Stimulated activated naive CD4-positive, alpha-beta T cell treated with Interleukin-2 at 50 U/mL for 16 hours (primary cell): ENCODE results near the gene PCP4L1.

ENCODE experiments used
- DNase-seq: peaks from one replicate; lab custom pipeline; 2025; lab: John Stamatoyannopoulos, UW

PCP4L1 gene

GRCh38 chr1:161267321-161267720, 8.8 kb downstream of the PCP4L1 start:
- no peak for DNase-seq

- no peak for DNase-seq
These were observed 14.9 kb downstream of the PCP4L1 start for GRCh38 chr1:161273402-161273801.

GRCh38 chr1:161274874-161275273, 16.3 kb downstream of the PCP4L1 start:
- no peak for DNase-seq

GRCh38 chr1:161282991-161283390, 24.4 kb downstream of the PCP4L1 start:
- no peak for DNase-seq

GRCh38 chr1:161285113-161285512, 26.6 kb downstream of the PCP4L1 start:
- DNase-seq = no peak

- DNase-seq = no peak
These were observed 27.0 kb downstream of the PCP4L1 start for GRCh38 chr1:161285521-161285920.

- DNase-seq = no peak
These were observed 29.0 kb downstream of the PCP4L1 start for GRCh38 chr1:161287482-161288054.

GRCh38 chr1:161290779-161291178, 32.2 kb downstream of the PCP4L1 start:
- no peak for DNase-seq

- DNase-seq = no peak
These were observed 38.9 kb downstream of the PCP4L1 start for GRCh38 chr1:161297415-161297814.

GRCh38 chr1:161298116-161298515, 39.6 kb downstream of the PCP4L1 start:
- DNase-seq = no peak

GRCh38 chr1:161299347-161299746, 40.8 kb downstream of the PCP4L1 start:
- no peak for DNase-seq

- DNase-seq = no peak
These were observed 41.9 kb downstream of the PCP4L1 start for GRCh38 chr1:161300478-161300877.

- no peak for DNase-seq
These were observed 46.7 kb downstream of the PCP4L1 start for GRCh38 chr1:161304927-161305866.

GRCh38 chr1:161305867-161306519, 47.4 kb downstream of the PCP4L1 start:
- peak; percentile 73 for DNase-seq

GRCh38 chr1:161307230-161307768, 48.8 kb downstream of the PCP4L1 start:
- DNase-seq = no peak

GRCh38 chr1:161307892-161308638, 49.5 kb downstream of the PCP4L1 start:
- no peak for DNase-seq

- no peak for DNase-seq
These were observed 51.3 kb downstream of the PCP4L1 start, which contains the start of gene MPZ for GRCh38 chr1:161309868-161310267. Gene MPZ, minus strand, starts transcription at chr1:161309968. Its CDS starts 63 bp downstream, at chr1:161309905.

GRCh38 chr1:161311595-161312181, 53.1 kb downstream of the PCP4L1 start:
- DNase-seq = no peak

- DNase-seq = no peak
These were observed 55.1 kb downstream of the PCP4L1 start for GRCh38 chr1:161313554-161314200.

- DNase-seq = peak; percentile 83
These were observed 55.8 kb downstream of the PCP4L1 start, which contains the start of gene SDHC for GRCh38 chr1:161314201-161314981. Gene SDHC, plus strand, starts transcription at chr1:161314381. Its CDS starts 25 bp downstream, at chr1:161314406.
